HCT116 (cell line): ENCODE results near the gene GPRC5C. TPM values are rescaled to one million over a fixed set of nuclear protein-coding genes. Genes with fewer than 3 reads are reported as not detected.

Experiments used
- ATAC-seq: fragments of 200-7000 bp; cut with Tn5 transposase; 2 replicates; pipeline ENCODE4 v1.9.1; 2020; ENCODE audit warnings: mild to moderate bottlenecking, moderate library complexity
- BruUV-seq: library from RNA; stranded (reverse); fragments of 400-500 nt; replicated peaks from 2 replicates; lab custom pipeline; 2021; lab: Mats Ljungman, UMichigan
- CTCF ChIA-PET: fragments of 300-600 bp; sonication (Branson Sonifier 250); formaldehyde crosslinking; loops from one replicate; lab custom pipeline; 2021; ENCODE audit warnings: antibody characterized with exemption; lab: Charles Lee
- POLR2A ChIA-PET: fragments of 300-600, 350-600 bp; sonication (Branson Sonifier 250); formaldehyde crosslinking; loops from one replicate; lab custom pipeline; 2021; ENCODE audit warnings: antibody characterized with exemption; lab: Charles Lee
- RAD21 ChIA-PET, 2 experiments: fragments of 300-600 bp; sonication (Branson Sonifier 250); formaldehyde crosslinking; loops; one replicate each; lab custom pipeline; 2023; ENCODE audit warnings: low total read pairs in 2 of 2; ENCODE audit not compliant: uncharacterized antibody in 2 of 2, unreplicated experiment in 2 of 2, low non-redundant PET in 1 of 2; lab: Charles Lee
- DNase-seq: peaks from one replicate; pipeline ENCODE4 v3.0.0-alpha.2; 2010; ENCODE audit warnings: low read depth, low spot score
- H2AFZ ChIP-seq: fragments of 200-600 bp; shearing (Covaris generic), sonication (generic); 2 replicates; pipeline ENCODE4 v1.6.1; 2017; ENCODE audit warnings: low read depth, mixed run types, mixed read lengths, antibody characterized with exemption, low read length; ENCODE audit not compliant: poor library complexity, severe bottlenecking
- H3K27ac ChIP-seq: 2 replicates; pipeline ENCODE4 v1.5.1; 2012; ENCODE audit warnings: low read depth, low read length
- H3K27me3 ChIP-seq: fragments of 200-600 bp; sonication (generic); 2 replicates; pipeline ENCODE4 v1.6.1; 2016; ENCODE audit warnings: mixed run types, low read length, mixed read lengths; ENCODE audit not compliant: insufficient read depth
- H3K36me3 ChIP-seq, 2 experiments: fragments of 200-500 bp in 1 of 2; fragments of 200-600 bp in 1 of 2; sonication (Bioruptor generic) in 1 of 2; sonication (generic) in 1 of 2; 2 replicates each; pipeline versions ENCODE4 v1.5.1 to v1.6.1; 2014 to 2016; ENCODE audit warnings: low read length in 2 of 2, inconsistent platforms in 1 of 2, mixed read lengths in 1 of 2, mixed run types in 1 of 2; ENCODE audit not compliant: insufficient read depth in 2 of 2, control insufficient read depth in 1 of 2
- H3K4me1 ChIP-seq, 2 experiments: fragments of 200-600 bp in 1 of 2; sonication (generic) in 1 of 2; 2 replicates each; pipeline versions ENCODE4 v1.5.1 to v1.6.1; 2012 to 2017; ENCODE audit warnings: low read length in 2 of 2, inconsistent platforms in 1 of 2, mild to moderate bottlenecking in 1 of 2, mixed read lengths in 1 of 2, mixed run types in 1 of 2, moderate library complexity in 1 of 2; ENCODE audit not compliant: insufficient read depth in 2 of 2, control insufficient read depth in 1 of 2
- H3K4me2 ChIP-seq: fragments of 200-600 bp; sonication (generic); 2 replicates; pipeline ENCODE4 v1.6.1; 2017; ENCODE audit warnings: mixed run types, low read length, mixed read lengths
- H3K4me3 ChIP-seq, 2 experiments: fragments of 200-600 bp in 1 of 2; sonication (generic) in 1 of 2; replicated peaks in 1 of 2; 2 replicates each; pipeline ENCODE4 v1.5.1; 2011 to 2016; ENCODE audit warnings: low read length in 2 of 2, control low read depth in 1 of 2, low read depth in 1 of 2, mild to moderate bottlenecking in 1 of 2, mixed read lengths in 1 of 2, mixed run types in 1 of 2
- H3K79me2 ChIP-seq: fragments of 200-600 bp; sonication (generic); 2 replicates; pipeline ENCODE4 v1.6.1; 2017; ENCODE audit warnings: mild to moderate bottlenecking, mixed run types, low read length, moderate library complexity, mixed read lengths; ENCODE audit not compliant: insufficient read depth
- H3K9ac ChIP-seq: fragments of 200-600 bp; sonication (generic); 2 replicates; pipeline ENCODE4 v1.6.1; 2016; ENCODE audit warnings: low read length, mixed read lengths
- H3K9me2 ChIP-seq: fragments of 200-600 bp; sonication (generic), shearing (Covaris generic); 2 replicates; pipeline ENCODE4 v1.6.1; 2017; ENCODE audit warnings: mixed run types, mild to moderate bottlenecking, moderate library complexity; ENCODE audit not compliant: insufficient read depth
- H3K9me3 ChIP-seq, 2 experiments: fragments of 200-500 bp in 1 of 2; fragments of 200-600 bp in 1 of 2; sonication (Bioruptor generic) in 1 of 2; sonication (generic) in 1 of 2; 2 replicates each; pipeline ENCODE4 v1.6.1; 2014 to 2017; ENCODE audit warnings: low read length in 2 of 2, mixed read lengths in 2 of 2, inconsistent platforms in 1 of 2, low read depth in 1 of 2, mild to moderate bottlenecking in 1 of 2, mixed run types in 1 of 2, moderate library complexity in 1 of 2; ENCODE audit not compliant: control insufficient read depth in 1 of 2, insufficient read depth in 1 of 2
- H4K20me1 ChIP-seq: fragments of 200-600 bp; sonication (generic), shearing (Covaris generic); 2 replicates; pipeline ENCODE4 v1.6.1; 2017; ENCODE audit warnings: mixed run types, mild to moderate bottlenecking, moderate library complexity; ENCODE audit not compliant: insufficient read depth
- CBX3 ChIP-seq: IDR thresholded peaks from 2 replicates; pipeline ENCODE4 v1.6.1; 2012; ENCODE audit warnings: low read depth
- CEBPB ChIP-seq: IDR thresholded peaks from 2 replicates; pipeline ENCODE4 v1.6.1; 2012; ENCODE audit warnings: low read depth
- EGR1 ChIP-seq: IDR thresholded peaks from 2 replicates; pipeline ENCODE4 v1.6.1; 2012; ENCODE audit warnings: low read depth
- EZH2 ChIP-seq: fragments of 200-600 bp; sonication (generic); IDR thresholded peaks from 2 replicates; pipeline ENCODE4 v1.6.1; 2017; ENCODE audit warnings: antibody characterized with exemption, mixed run types
- EZH2phosphoT487 ChIP-seq: fragments of 200-600 bp; IDR thresholded peaks from 2 replicates; pipeline ENCODE4 v1.6.1; 2018; ENCODE audit warnings: antibody characterized with exemption, borderline replicate concordance
- JUND ChIP-seq: IDR thresholded peaks from 2 replicates; pipeline ENCODE4 v1.6.1; 2012
- RAD21 ChIP-seq: IDR thresholded peaks from 2 replicates; pipeline ENCODE4 v1.6.1; 2012; ENCODE audit warnings: low read depth, mild to moderate bottlenecking
- SIN3A ChIP-seq: IDR thresholded peaks from 2 replicates; pipeline ENCODE4 v1.6.1; 2012; ENCODE audit warnings: low read depth
- SRF ChIP-seq: IDR thresholded peaks from 2 replicates; pipeline ENCODE4 v1.6.1; 2012; ENCODE audit warnings: low read depth
- ZFX ChIP-seq: fragments of 450-650 bp; IDR thresholded peaks from 2 replicates; pipeline ENCODE4 v1.6.1; 2017
- ZNF274 ChIP-seq: fragments of 200-500 bp; sonication (Bioruptor generic); IDR thresholded peaks from 2 replicates; pipeline ENCODE4 v1.6.1; 2014; ENCODE audit warnings: mild to moderate bottlenecking, low read depth, low read length, inconsistent platforms
- intact Hi-C: fragments of 100-400 bp; cut with micrococcal nuclease; formaldehyde crosslinking; loops from 2 replicates; pipeline ENCODE4 v1.10.0; 2022
- total RNA-seq: library from RNA; stranded (reverse); gene quantifications from one replicate; pipeline ENCODE4 v1.2.1, GENCODE V29; 2021; ENCODE audit not compliant: unreplicated experiment
- TF ChIP-seq, protein P1 (sequence below): IDR thresholded peaks from 2 replicates; pipeline ENCODE4 v1.6.1; 2011; ENCODE audit warnings: mild to moderate bottlenecking, low read length, moderate library complexity; ENCODE audit not compliant: insufficient replicate concordance; ENCODE audit errors: extremely low read depth
- TF ChIP-seq, protein P2 (sequence below): IDR thresholded peaks from 2 replicates; pipeline ENCODE4 v1.6.1; 2012

The GPRC5C gene
- total RNA-seq, 1 experiment from 2014 or later = 54.4 TPM

DNA sequence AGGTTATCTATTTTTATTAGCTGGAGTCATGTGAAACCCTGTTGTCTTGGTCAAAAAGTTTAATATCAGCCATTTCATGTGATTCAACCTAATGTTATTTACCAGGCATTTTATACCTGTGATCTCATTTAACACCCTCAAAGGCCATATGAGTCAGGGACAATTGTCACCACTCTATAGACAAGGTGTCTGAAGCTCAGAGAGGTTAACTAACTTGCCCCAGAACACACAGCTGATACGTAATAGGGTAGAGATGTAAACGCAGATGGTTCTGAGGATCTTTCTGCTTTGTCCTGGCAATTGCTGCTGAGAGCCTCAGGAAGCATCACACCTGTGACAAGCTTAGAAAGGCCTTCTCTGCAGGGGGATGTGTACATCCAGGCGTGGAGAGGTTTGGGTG is 39.5 kb downstream of the GPRC5C start:
- Histone ChIP-seq H3K79me2 (no peaks in the 10 kb centered on the region), H3K9ac (no peak overlapping the region), H3K27ac (no peak overlapping the region), H3K4me1 (no peaks in the 10 kb centered on the region), H3K4me3 (no peak overlapping the region), H3K9me3 (peaks cover 4 to 12% of the 10 kb centered on the region in 2 experiments; a peak in 2 of 4 replicates), H2AFZ (no peak overlapping the region), H3K4me2 (no peak overlapping the region), H3K27me3 (no peaks in the 10 kb centered on the region), H3K36me3 (no peaks in the 10 kb centered on the region), H4K20me1 (no peaks in the 10 kb centered on the region), H3K9me2 (no peaks in the 10 kb centered on the region)
- TF ChIP-seq ZFX = no peak
- TF ChIP-seq, protein P1, sequence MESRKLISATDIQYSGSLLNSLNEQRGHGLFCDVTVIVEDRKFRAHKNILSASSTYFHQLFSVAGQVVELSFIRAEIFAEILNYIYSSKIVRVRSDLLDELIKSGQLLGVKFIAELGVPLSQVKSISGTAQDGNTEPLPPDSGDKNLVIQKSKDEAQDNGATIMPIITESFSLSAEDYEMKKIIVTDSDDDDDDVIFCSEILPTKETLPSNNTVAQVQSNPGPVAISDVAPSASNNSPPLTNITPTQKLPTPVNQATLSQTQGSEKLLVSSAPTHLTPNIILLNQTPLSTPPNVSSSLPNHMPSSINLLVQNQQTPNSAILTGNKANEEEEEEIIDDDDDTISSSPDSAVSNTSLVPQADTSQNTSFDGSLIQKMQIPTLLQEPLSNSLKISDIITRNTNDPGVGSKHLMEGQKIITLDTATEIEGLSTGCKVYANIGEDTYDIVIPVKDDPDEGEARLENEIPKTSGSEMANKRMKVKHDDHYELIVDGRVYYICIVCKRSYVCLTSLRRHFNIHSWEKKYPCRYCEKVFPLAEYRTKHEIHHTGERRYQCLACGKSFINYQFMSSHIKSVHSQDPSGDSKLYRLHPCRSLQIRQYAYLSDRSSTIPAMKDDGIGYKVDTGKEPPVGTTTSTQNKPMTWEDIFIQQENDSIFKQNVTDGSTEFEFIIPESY = no peak
- no peak for TF ChIP-seq SIN3A
- ChIA-PET RAD21 (interaction anchor here in 1 of 2 experiments (1.6 kb wide), 1 partner anchor 14 kb away, joined by 3 read pairs; no protein-coding TSS in a partner anchor), POLR2A (no interaction called here), CTCF (interaction anchor here (0.9 to 1.6 kb wide), 2 partner anchors 19 to 92 kb away, joined by 3 to 9 read pairs; no protein-coding TSS in a partner anchor)
- intact Hi-C loops = no loop called here
- no TSS peak for BruUV-seq
- ATAC-seq (no peak), DNase-seq (no peak)

DNA sequence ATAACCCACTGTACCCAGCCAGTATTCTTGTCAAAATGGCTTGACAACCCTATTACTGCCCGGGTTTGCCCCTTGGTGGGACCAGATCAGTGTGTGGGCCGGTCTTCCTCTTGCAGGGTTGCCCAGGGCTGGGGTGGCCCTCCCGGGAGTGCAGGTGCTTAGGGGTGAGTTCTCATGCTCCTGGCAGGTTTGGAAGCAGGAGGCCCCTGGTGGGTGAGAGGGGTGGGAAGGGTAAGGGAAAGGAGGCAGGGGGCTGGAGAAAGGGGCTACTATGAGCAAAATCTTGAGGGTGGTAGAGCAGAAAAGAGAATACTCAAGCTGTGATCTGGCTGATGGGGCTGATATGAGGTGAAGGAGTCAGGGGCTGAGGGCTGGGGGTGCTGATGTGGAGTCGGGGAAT is 41.0 kb downstream of the GPRC5C start:
- Histone ChIP-seq H3K36me3 (no peaks in the 10 kb centered on the region), H3K9me3 (peaks cover 4 to 12% of the 10 kb centered on the region in 2 experiments; a peak in 2 of 4 replicates), H3K9ac (no peak overlapping the region), H3K9me2 (no peaks in the 10 kb centered on the region), H3K79me2 (no peaks in the 10 kb centered on the region), H3K27ac (no peak overlapping the region), H3K27me3 (peaks cover under 1% of the 10 kb centered on the region; the same call in 1 of the 2 replicates), H4K20me1 (no peaks in the 10 kb centered on the region), H2AFZ (no peak overlapping the region), H3K4me1 (no peaks in the 10 kb centered on the region), H3K4me2 (no peak overlapping the region)
- ChIA-PET POLR2A (no interaction called here), CTCF (no interaction called here)
- intact Hi-C loops = no loop called here
- DNase-seq = no peak
- BruUV-seq = no TSS peak
- no peak for ATAC-seq
- TF ChIP-seq CEBPB = no peak
- no peak for TF ChIP-seq RAD21
- TF ChIP-seq EZH2 = no peak
- TF ChIP-seq EGR1 = no peak
- TF ChIP-seq, protein P2, sequence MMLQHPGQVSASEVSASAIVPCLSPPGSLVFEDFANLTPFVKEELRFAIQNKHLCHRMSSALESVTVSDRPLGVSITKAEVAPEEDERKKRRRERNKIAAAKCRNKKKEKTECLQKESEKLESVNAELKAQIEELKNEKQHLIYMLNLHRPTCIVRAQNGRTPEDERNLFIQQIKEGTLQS = no peak
- TF ChIP-seq CBX3 = no peak
- no peak for TF ChIP-seq JUND
- no peak for TF ChIP-seq ZNF274
- TF ChIP-seq, protein P1 = no peak
- no peak for TF ChIP-seq EZH2phosphoT487
- no peak for TF ChIP-seq SRF
- TF ChIP-seq, all 23 proteins: peak for 0
- no peak overlapping the region for H3K4me3 ChIP-seq
- RAD21 ChIA-PET = no interaction called here
